BJ (cell line): ENCODE data around the gene MUC2. TPM values are rescaled to one million over a fixed set of nuclear protein-coding genes. Genes with fewer than 3 reads are reported as not detected.
"Not testable (repeated sequence)": the region's sequence is repeated elsewhere in the genome, so short reads cannot be mapped to it uniquely, and the experiment has no call there.

ENCODE experiments used
- CTCF ChIA-PET: fragments of 350-600 bp; formaldehyde crosslinking; extraction: SDS; loops from one replicate; lab custom pipeline; 2021; ENCODE audit warnings: antibody characterized with exemption, inconsistent platforms; lab: Yijun Ruan, JAX
- POLR2A ChIA-PET: fragments of 300-600 bp; sonication (Branson Sonifier 250); formaldehyde crosslinking; extraction: SDS; loops from one replicate; lab custom pipeline; 2021; ENCODE audit warnings: antibody characterized with exemption; lab: Charles Lee
- DNase-seq: peaks from one replicate; pipeline ENCODE4 v3.0.0-alpha.2; 2011; ENCODE audit warnings: low read depth
- H3K27me3 ChIP-seq: 2 replicates; pipeline ENCODE4 v1.6.0; 2011; ENCODE audit warnings: low read length; ENCODE audit not compliant: control insufficient read depth, insufficient read depth
- H3K36me3 ChIP-seq: 2 replicates; pipeline ENCODE4 v1.5.1; 2011; ENCODE audit warnings: low read length; ENCODE audit not compliant: control insufficient read depth, insufficient read depth
- H3K4me3 ChIP-seq: 2 replicates; pipeline ENCODE4 v1.5.1; 2011; ENCODE audit warnings: low read depth, mild to moderate bottlenecking, control low read depth, low read length
- polyA plus RNA-seq: library from polyadenylated mRNA; depleted of rRNA; stranded (reverse); fragments of >200 nt; gene quantifications from 2 replicates; pipeline ENCODE4 v1.2.3, GENCODE V29; 2011
- TF ChIP-seq, protein P1 (sequence below): IDR thresholded peaks from 2 replicates; pipeline ENCODE4 v1.5.1; 2011; ENCODE audit warnings: low read depth, mild to moderate bottlenecking, control low read depth, inconsistent platforms, low read length, moderate library complexity; ENCODE audit not compliant: insufficient read depth

MUC2 gene
- polyA plus RNA-seq, 1 experiment = not detected

DNA sequence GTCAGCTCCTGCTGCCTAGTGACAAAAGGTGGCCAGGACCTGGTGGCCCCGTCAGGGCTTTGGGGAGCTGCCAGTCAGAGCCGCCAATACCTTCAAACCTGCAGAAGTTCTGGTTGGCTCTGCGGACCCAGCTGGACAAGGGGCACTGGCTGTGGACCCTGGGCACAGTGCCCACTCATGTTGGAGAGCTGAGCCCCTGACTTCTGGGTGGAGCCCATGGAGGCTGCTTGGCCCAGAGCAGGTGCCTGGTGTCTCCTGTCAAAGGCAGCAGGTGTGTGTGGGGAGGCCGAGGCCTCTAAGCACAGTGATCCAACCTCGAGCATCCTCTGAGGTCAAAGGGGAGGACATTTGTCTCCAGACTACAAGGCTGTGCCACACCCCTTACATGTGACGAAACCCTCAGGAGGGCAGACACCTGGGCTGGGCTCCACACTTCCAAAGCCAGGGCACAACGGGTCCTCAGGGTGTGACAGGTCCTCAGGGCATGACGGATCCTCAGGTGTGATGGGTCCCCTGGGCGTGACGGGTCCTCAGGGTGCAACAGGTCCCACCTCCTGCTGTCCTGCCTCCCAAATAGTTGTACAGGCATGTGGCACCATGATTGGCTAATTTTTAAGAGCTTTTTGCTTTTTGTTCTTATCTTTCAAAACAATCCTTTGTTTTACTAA lies 37.0 kb downstream of the MUC2 start:
- TF ChIP-seq, protein P1, sequence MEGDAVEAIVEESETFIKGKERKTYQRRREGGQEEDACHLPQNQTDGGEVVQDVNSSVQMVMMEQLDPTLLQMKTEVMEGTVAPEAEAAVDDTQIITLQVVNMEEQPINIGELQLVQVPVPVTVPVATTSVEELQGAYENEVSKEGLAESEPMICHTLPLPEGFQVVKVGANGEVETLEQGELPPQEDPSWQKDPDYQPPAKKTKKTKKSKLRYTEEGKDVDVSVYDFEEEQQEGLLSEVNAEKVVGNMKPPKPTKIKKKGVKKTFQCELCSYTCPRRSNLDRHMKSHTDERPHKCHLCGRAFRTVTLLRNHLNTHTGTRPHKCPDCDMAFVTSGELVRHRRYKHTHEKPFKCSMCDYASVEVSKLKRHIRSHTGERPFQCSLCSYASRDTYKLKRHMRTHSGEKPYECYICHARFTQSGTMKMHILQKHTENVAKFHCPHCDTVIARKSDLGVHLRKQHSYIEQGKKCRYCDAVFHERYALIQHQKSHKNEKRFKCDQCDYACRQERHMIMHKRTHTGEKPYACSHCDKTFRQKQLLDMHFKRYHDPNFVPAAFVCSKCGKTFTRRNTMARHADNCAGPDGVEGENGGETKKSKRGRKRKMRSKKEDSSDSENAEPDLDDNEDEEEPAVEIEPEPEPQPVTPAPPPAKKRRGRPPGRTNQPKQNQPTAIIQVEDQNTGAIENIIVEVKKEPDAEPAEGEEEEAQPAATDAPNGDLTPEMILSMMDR = no peak
- Histone ChIP-seq H3K27me3 (peaks cover 2% of the 10 kb centered on the region; the same call in 1 of the 2 replicates), H3K4me3 (no peak overlapping the region), H3K36me3 (no peaks in the 10 kb centered on the region)
- ChIA-PET POLR2A (no interaction called here), CTCF (interaction anchor here (1.1 kb wide), 1 partner anchor 18 kb away, joined by 3 read pairs; no protein-coding TSS in a partner anchor)
- no peak for DNase-seq

DNA sequence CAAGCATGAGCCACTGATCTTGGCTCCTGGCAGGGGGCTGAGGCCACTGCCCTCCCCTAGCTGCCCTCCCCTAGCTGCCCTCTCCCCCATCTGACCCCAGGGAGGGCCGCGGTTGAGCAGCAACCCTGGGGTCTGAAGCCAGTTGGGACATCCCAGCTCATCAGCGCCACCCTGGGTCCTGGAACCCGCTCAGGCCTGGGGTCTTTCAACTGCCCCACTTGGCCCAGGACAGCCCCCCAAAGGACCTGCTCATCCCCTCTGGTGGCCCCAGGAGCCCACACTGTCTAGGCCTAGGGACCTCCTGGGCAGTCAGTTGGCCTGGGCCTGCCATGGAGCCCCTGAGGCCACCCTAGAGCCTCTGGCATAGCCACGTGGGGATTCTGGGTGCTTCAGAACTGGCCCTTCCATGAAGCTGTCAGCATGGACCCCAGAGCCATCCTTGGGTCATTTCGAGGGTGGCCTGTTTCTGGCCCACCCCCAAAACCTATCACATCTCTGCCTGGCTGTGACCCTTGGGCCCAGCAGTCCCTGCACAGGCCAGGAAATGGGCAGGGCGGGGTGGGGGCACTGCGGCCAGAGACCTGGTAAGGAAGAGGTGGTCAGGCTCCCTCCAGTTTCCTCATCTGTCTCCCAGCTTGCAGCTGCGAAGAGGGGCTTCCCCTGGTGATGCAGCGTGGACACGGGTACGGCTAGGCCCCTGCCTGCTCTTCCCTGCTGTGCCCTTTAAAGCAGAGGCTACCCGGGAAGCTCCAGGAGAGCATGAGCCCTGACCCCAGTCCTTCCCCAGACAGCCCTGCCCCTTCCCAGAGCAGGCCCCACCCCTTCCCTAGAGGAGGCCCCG lies 37.9 kb downstream of the MUC2 start:
- CTCF ChIA-PET = interaction anchor here (0.7 kb wide), 1 partner anchor 104 kb away, joined by 3 read pairs; no protein-coding TSS in a partner anchor
- H3K27me3 ChIP-seq = peaks cover 4% of the 10 kb centered on the region; the same call in 1 of the 2 replicates
- H3K36me3 ChIP-seq = no peaks in the 10 kb centered on the region
- POLR2A ChIA-PET = no interaction called here
- no peak overlapping the region for H3K4me3 ChIP-seq
- DNase-seq = no peak
- TF ChIP-seq, protein P1 = no peak

DNA sequence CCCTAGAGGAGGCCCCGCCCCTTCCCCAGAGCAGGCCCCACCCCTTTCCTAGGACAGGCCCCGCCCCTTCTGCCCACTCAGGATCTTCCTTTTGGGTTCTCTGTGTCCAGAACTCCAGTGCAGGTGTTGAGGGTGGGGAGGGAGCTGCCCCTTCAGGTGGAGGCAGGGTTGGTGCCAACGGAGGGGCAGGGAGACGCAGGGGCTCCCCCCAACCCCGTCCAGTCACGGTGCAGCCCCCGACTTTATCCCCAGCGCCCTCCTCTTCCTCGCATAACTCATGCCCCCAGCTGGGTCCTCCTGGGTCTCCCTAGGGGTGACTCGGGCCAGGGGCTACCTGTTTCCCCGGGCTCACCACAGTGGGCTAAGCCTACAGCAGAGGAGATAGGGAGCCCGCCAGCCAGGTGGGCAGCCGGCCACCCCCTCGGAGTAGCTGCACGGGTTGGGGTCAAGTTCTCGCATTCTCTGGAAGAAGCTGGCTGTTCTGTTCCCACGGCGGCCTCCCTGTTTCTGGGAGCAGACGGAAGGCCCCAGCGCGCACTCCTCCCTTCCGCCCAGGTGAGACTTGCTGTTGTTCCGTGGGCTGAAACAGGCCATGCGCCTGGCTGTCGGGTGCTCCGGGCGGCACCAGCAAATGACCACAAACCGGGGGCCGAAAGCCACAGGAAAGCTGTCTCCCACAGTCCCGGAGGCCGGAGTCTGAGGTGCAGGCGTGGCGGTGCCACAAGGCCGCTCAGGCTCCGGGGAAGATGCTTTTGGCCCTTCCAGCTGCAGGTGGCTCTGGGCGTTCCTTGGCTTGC lies 38.9 kb downstream of the MUC2 start:
- TF ChIP-seq, protein P1 = no peak
- H3K4me3 ChIP-seq = no peak overlapping the region
- ChIA-PET CTCF (interaction anchor here (0.6 to 1.2 kb wide), 3 partner anchors 103 to 402 kb away, joined by 3 to 5 read pairs (median 4); no protein-coding TSS in a partner anchor), POLR2A (no interaction called here)
- DNase-seq = no peak
- no peaks in the 10 kb centered on the region for H3K36me3 ChIP-seq
- H3K27me3 ChIP-seq = peaks cover 4% of the 10 kb centered on the region; the same call in 1 of the 2 replicates

DNA sequence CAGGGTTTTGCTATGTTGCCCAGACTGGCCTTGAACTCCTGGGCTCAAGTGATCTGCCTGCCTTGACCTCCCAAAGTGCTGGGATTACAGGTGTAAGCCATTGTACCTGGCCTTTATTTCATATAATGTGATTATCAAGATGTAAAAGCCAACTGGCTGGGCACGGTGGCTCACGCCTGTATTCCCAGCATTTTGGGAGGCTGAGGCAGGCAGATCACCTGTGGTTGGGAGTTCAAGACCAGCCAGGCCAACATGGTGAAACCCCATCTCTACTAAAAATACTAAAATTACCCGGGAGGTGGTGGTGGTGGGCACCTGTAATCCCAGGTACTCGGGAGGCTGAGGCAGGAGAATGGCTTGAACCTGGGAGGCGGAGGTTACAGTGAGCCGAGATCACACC lies 40.6 kb downstream of the MUC2 start:
- DNase-seq, POLR2A ChIA-PET, H3K4me3 ChIP-seq, H3K36me3 ChIP-seq, H3K27me3 ChIP-seq: not testable (repeated sequence)
- CTCF ChIA-PET = interaction anchor here (0.7 to 1.4 kb wide), 2 partner anchors 9 to 15 kb away, joined by 3 to 5 read pairs; no protein-coding TSS in a partner anchor

DNA sequence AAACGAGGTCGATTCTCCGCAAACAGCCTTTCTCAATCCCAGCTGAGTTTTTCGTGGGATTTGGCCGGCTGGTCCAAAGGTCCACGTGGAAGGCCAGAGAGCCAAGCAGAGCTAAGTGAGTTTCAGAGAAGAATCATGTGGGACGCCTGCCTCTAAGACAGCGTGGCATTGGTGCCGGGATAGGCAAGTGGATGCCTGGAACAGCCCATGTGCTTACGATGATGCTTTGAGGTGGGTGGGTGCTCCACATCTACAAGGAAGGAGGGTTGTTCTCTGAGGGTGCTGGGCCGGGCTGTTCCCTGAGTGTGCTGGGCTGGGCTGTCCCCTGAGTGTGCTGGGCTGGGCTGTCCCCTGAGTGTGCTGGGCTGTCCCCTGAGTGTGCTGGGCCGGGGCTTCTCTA lies 41.4 kb downstream of the MUC2 start:
- POLR2A ChIA-PET = no interaction called here

More for the DNA sequence above, 41.4 kb downstream of the MUC2 start:
- CTCF ChIA-PET = interaction anchor here (0.7 to 2.4 kb wide), 3 partner anchors 9 to 399 kb away, joined by 3 to 7 read pairs (median 5); no protein-coding TSS in a partner anchor
- no peak overlapping the region for H3K4me3 ChIP-seq
- no peaks in the 10 kb centered on the region for H3K36me3 ChIP-seq
- TF ChIP-seq, protein P1 = no peak
- peaks cover 6% of the 10 kb centered on the region; the same call in 1 of the 2 replicates for H3K27me3 ChIP-seq
- DNase-seq = no peak
